Stimulated activated CD4-positive, alpha-beta T cell treated with anti-CD3 and anti-CD28 coated beads, Interleukin-2, amount 100 ng/mL, for 24 hours (primary cell): ENCODE data around the gene HOXD12.

Experiments
- DNase-seq, 2 donors: peaks; one replicate each; pipeline ENCODE4 v3.0.0-alpha.2; 2020

Gene HOXD12

GRCh38 chr2:176099728-176100546 is at the start of gene HOXD12:
Gene HOXD12 (plus strand): TSS chr2:176099795. CDS start chr2:176099802, 7 bp downstream.
- no peak for DNase-seq

DNA sequence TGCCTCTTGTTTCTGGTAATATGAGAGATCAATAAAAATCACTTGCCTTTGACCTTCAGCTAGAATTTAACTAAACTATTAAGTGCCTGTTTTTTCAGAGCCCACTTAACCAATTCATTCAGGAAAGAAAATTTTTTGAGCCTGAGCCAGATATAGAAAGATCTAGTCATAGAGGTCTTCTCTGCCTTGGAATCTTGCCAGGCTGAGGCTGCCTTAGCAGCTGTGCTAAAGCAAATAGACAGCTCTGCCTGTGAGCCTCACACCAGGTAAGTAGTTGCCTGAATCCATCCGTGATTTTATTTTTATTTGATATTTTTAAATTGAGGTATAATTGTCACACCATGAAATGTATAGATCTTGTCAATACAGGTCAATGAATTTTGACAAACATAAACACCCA is 43.2 kb upstream of the HOXD12 start:
- no peak for DNase-seq

GRCh38 chr2:176063958-176064357 is 35.6 kb upstream of the HOXD12 start:
- DNase-seq = no peak

- no peak for DNase-seq
Observed at GRCh38 chr2:176066645-176067588, 32.7 kb upstream of the HOXD12 start.

- DNase-seq = no peak
Observed at GRCh38 chr2:176067589-176068418, 31.8 kb upstream of the HOXD12 start.

- DNase-seq = no peak
Observed at GRCh38 chr2:176068419-176068832, 31.2 kb upstream of the HOXD12 start.

- DNase-seq = no peak
Observed at GRCh38 chr2:176071330-176072291, 28.0 kb upstream of the HOXD12 start.

DNA sequence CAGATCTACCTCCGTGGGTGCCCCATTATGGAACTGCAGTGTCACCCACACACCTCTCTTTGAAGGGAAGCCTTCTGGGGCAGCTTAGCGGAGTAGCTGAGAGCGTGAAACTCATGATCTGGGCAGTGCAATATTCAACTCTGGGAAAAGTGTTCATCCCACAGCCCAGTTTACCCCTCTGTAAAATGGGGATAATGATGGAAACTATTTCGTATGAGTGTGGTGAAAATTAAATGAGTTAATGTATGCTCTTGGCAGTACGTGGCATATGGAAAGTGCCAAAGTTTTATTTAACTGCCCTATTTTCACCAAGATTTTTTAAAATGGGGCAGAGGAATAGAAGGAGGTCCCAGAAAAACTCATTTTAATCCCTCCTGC is 27.3 kb upstream of the HOXD12 start:
- DNase-seq = no peak

DNA sequence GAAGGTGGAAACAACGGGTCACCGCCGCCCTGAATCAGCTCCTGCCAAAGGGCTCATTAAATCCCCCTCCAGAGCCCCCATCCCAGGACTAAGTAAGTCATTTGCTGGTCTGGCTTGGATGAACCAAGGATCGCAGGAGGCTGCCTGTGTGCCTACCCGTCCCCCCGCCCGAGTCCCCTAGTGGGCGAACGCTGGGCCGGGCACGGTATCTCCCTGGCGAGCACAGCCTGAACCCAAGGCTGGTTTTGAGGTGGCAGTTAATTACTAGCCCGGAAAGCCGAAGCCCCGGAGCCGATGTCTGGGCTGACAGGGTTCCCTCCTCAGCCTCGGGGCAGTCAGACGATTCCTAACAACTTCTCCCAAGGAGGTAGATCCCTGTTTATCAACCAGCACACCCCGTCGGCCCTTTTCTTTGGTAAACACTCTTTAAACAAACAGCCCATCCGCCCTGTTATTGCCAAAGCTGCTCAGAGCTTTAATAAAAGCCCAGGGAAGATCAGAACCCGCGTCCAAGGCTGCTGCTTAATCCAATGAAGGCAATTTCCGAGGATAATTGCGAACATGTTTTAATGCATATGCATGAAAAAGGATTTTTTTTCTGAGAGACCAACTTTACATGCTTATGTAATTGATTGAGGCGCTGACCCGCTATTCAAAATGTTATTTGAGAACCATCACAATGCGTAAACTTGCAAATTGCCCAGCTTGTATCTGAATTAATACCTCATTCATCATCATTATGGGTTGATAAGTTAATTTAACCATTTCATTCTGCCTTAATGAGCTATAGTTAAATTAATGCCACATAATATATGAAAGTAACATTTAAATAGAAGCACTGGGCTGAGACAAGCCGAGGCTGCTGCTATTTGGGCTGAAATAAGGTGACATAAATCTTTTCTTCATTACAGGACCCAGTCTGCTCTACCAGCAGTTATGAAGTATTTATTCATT is 26.4 kb upstream of the HOXD12 start:
- no peak for DNase-seq

- no peak for DNase-seq
Observed at GRCh38 chr2:176074919-176075425, 24.6 kb upstream of the HOXD12 start.

GRCh38 chr2:176075481-176075880 is 24.1 kb upstream of the HOXD12 start:
- DNase-seq = no peak

- no peak for DNase-seq
Observed at GRCh38 chr2:176076063-176076462, 23.5 kb upstream of the HOXD12 start.

DNA sequence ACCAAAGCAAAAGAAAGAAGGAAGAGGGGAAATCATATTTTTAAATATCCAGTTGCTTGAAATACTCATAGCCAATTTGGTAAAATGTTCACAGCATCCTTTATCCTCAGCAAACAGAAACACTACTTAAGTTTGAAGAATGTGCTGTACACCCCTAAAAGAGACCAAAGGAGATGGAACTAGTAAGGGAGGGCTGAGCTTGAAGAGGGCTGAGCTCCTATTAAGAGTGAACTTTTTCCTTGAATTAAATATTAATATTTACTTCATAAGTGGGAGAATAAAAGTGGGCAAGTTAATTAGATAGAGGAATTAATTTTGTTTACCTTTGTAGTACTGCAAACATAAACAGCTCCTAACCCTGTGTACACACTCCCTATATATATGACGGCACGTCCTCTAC is 22.8 kb upstream of the HOXD12 start:
- DNase-seq = no peak

- no peak for DNase-seq
Observed at GRCh38 chr2:176078541-176079284, 20.9 kb upstream of the HOXD12 start.

- DNase-seq = no peak
Observed at GRCh38 chr2:176079285-176079830, 20.2 kb upstream of the HOXD12 start.

DNA sequence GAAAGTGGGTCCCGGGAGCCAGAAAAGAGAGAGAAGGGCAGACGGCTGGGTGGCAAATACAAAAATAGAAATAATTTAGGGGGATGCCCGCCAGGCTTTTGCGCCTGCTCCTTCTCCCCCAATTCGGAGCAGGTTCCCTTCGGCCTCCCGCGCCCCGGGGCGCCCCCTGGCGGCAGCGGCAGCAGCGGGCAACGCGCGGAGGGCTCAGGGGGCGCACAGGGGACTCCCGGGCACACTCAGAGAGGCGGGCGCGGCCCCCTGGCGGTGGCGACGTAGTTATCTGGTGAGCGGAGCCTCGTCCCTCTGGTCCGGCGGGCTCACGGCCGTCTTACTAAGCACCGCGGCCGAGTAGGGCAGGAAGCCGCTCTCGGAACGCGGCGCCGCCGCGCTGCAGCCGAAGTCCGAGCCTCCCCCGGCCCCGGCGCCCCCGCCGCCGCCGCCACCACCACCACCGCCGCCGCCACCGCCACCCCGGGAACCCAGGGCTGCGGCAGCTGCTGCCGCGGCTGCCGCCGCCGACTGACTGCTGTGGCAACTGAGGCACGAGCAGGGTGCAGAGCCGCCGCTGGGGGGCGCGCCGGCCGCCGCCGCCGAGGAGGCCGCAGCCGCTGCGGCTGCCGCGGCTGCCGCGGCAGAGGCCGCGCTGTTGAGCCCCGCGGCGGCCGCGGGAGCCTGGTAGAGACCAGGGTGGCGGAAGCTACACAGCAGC is 19.6 kb upstream of the HOXD12 start:
- DNase-seq = peak in 1 of 2 donors; percentile 48

DNA sequence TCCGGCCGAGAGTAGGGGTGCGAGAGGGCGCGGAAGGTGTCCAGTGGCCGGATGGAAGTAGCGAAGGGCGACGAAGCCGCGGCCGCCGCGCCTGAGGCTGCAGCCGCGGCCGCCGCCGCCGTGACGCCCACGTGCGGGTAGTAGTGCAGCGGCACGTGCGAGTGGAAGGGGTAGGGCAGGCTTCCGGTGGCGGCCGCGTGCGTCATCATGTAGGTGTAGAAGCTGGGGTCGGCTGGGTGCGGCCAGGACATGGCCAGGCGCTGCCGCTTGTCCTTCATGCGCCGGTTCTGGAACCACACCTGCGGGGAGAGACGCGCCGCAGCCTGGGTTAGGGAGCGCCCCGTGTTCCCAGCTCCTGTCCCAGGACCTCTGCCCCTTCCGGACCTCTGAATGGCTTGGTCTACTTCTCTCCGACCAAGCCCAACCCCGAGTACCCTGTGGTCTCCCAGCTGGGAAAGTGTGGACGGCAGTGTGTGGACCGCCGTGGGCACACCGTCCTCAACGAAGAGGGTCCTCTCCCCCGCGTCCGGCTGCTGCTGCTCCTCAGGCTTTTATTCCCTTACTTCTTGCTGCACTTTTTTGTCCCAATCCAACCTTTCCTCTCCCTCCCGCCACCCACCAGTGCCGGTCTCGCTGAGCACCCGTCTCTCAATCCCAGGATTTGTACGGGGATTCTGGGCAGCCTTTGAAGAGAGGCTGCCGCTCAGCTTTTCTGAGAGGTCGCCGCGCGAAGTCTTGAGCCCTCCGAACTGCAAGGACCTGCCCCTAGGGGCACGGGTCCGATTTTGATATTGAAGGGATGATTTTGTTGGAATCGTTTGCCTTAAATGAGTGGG is 18.8 kb upstream of the HOXD12 start:
- peak in 1 of 2 donors; percentile 38 for DNase-seq
